H1 (cell line): ENCODE measurements around the gene SRP9. TPM values are rescaled to one million over a fixed set of nuclear protein-coding genes. Genes with fewer than 3 reads are reported as not detected.

Experiments used
- CTCF ChIA-PET: fragments of 300-600 bp; sonication (Branson Sonifier 250); formaldehyde crosslinking; loops from one replicate; lab custom pipeline; 2021; ENCODE audit not compliant: partially characterized antibody; lab: Charles Lee
- POLR2A ChIA-PET: fragments of 300-600 bp; sonication (Branson Sonifier 250); formaldehyde crosslinking; loops from one replicate; lab custom pipeline; 2021; ENCODE audit warnings: inconsistent platforms; ENCODE audit not compliant: partially characterized antibody; lab: Charles Lee
- DNase-seq, 2 experiments: peaks; one replicate each; pipeline versions ENCODE4 v3.0.0 to v3.0.0-alpha.2; 2010 to 2022; ENCODE audit warnings: low spot score in 2 of 2, low read depth in 1 of 2, mixed read lengths in 1 of 2
- FAIRE-seq: peaks from 2 replicates; lab custom pipeline; 2011; peaks lifted over from hg19 to GRCh38; lab: Jason Lieb, UNC
- H2AFZ ChIP-seq: 2 replicates; pipeline ENCODE4 v1.8.1; 2012; ENCODE audit warnings: low read length, inconsistent platforms
- H2AK5ac ChIP-seq: 2 replicates; pipeline ENCODE4 v1.6.1; 2013; ENCODE audit warnings: low read depth, low read length
- H2BK120ac ChIP-seq: replicated peaks from 2 replicates; pipeline ENCODE3; 2013; ENCODE audit warnings: low read depth, low read length, inconsistent platforms
- H2BK12ac ChIP-seq: 2 replicates; pipeline ENCODE4 v1.6.1; 2013; ENCODE audit warnings: low read depth, low read length
- H2BK15ac ChIP-seq: 2 replicates; pipeline ENCODE4 v1.6.1; 2013; ENCODE audit warnings: low read length
- H2BK20ac ChIP-seq: 2 replicates; pipeline ENCODE4 v1.6.1; 2013; ENCODE audit warnings: low read length
- H2BK5ac ChIP-seq: 2 replicates; pipeline ENCODE4 v1.6.1; 2013; ENCODE audit warnings: low read depth, low read length
- H3K14ac ChIP-seq: 2 replicates; pipeline ENCODE4 v1.6.1; 2013; ENCODE audit warnings: inconsistent platforms; ENCODE audit not compliant: insufficient read length
- H3K18ac ChIP-seq: 2 replicates; pipeline ENCODE4 v1.6.1; 2013; ENCODE audit warnings: low read length; ENCODE audit errors: extremely low read depth
- H3K23ac ChIP-seq: 2 replicates; pipeline ENCODE4 v1.6.1; 2013; ENCODE audit warnings: inconsistent platforms; ENCODE audit not compliant: insufficient read length
- H3K23me2 ChIP-seq: 2 replicates; pipeline ENCODE4 v1.6.1; 2013; ENCODE audit warnings: low read depth, low read length
- H3K27ac ChIP-seq: 2 replicates; pipeline ENCODE4 v1.6.1; 2011; ENCODE audit warnings: low read depth, low read length, inconsistent platforms
- H3K27me3 ChIP-seq, 4 experiments: replicated peaks in 1 of 4; 1 replicate in 1 of 4; 2 replicates in 3 of 4; pipeline versions ENCODE4 v1.6.1 to v1.8.1; 2011 to 2013; ENCODE audit warnings: low read length in 3 of 4, mild to moderate bottlenecking in 3 of 4, inconsistent platforms in 2 of 4, mixed read lengths in 2 of 4, moderate library complexity in 1 of 4; ENCODE audit not compliant: control insufficient read depth in 3 of 4, insufficient read depth in 3 of 4; ENCODE audit errors: extremely low read depth in 1 of 4
- H3K36me3 ChIP-seq, 4 experiments: 2 replicates each; pipeline versions ENCODE4 v1.6.1 to v1.8.1; 2011 to 2013; ENCODE audit warnings: mild to moderate bottlenecking in 4 of 4, low read length in 3 of 4, moderate library complexity in 2 of 4, control low read depth in 1 of 4, inconsistent platforms in 1 of 4; ENCODE audit not compliant: insufficient read depth in 4 of 4, control insufficient read depth in 2 of 4
- H3K4ac ChIP-seq: replicated peaks from 2 replicates; pipeline ENCODE3; 2013; ENCODE audit warnings: low read length, low read depth, mixed read lengths, inconsistent platforms; ENCODE audit not compliant: insufficient read length
- H3K4me1 ChIP-seq, 4 experiments: replicated peaks in 1 of 4; 1 replicate in 1 of 4; 2 replicates in 3 of 4; pipeline versions ENCODE4 v1.6.1 to v1.8.1; 2011 to 2013; ENCODE audit warnings: low read length in 3 of 4, inconsistent platforms in 2 of 4, mixed read lengths in 1 of 4; ENCODE audit not compliant: insufficient read depth in 4 of 4, control insufficient read depth in 3 of 4
- H3K4me2 ChIP-seq, 2 experiments: 2 replicates each; pipeline versions ENCODE4 v1.6.1 to v1.8.1; 2011 to 2013; ENCODE audit warnings: low read depth in 2 of 2, low read length in 2 of 2, control low read depth in 1 of 2, inconsistent platforms in 1 of 2, mild to moderate bottlenecking in 1 of 2; ENCODE audit not compliant: insufficient read depth in 1 of 2
- H3K4me3 ChIP-seq, 4 experiments: fragments of 200-600, 300-600 bp in 1 of 4; sonication (generic), shearing (Covaris generic), sonication (Bioruptor Twin) in 1 of 4; 2 replicates each; pipeline versions ENCODE4 v1.5.1 to v1.8.1; 2011 to 2016; ENCODE audit warnings: low read length in 4 of 4, low read depth in 3 of 4, control low read depth in 2 of 4, inconsistent platforms in 2 of 4, mild to moderate bottlenecking in 2 of 4, mixed read lengths in 1 of 4, moderate library complexity in 1 of 4; ENCODE audit not compliant: insufficient read depth in 2 of 4; ENCODE audit errors: extremely low read depth in 1 of 4
- H3K56ac ChIP-seq: replicated peaks from 2 replicates; pipeline ENCODE3; 2013; ENCODE audit warnings: low read depth, mild to moderate bottlenecking, mixed read lengths, low read length, inconsistent platforms; ENCODE audit not compliant: insufficient read length
- H3K79me1 ChIP-seq: 2 replicates; pipeline ENCODE4 v1.6.1; 2013; ENCODE audit warnings: low read depth, low read length, control low read depth
- H3K79me2 ChIP-seq, 2 experiments: 2 replicates each; pipeline versions ENCODE4 v1.6.1 to v1.8.1; 2012 to 2013; ENCODE audit warnings: low read length in 2 of 2, mild to moderate bottlenecking in 2 of 2, inconsistent platforms in 1 of 2; ENCODE audit not compliant: insufficient read depth in 2 of 2, control insufficient read depth in 1 of 2
- H3K9ac ChIP-seq, 4 experiments: replicated peaks in 1 of 4; 1 replicate in 1 of 4; 2 replicates in 3 of 4; pipeline versions ENCODE4 v1.6.1 to v1.8.1; 2011 to 2013; ENCODE audit warnings: low read depth in 3 of 4, low read length in 3 of 4, control low read depth in 2 of 4, mild to moderate bottlenecking in 2 of 4, moderate library complexity in 2 of 4, inconsistent platforms in 1 of 4; ENCODE audit errors: extremely low read depth in 1 of 4
- H3K9me3 ChIP-seq, 2 experiments: 2 replicates each; pipeline versions ENCODE4 v1.6.1 to v1.8.1; 2012 to 2013; ENCODE audit warnings: mild to moderate bottlenecking in 2 of 2, moderate library complexity in 2 of 2, control low read depth in 1 of 2, inconsistent platforms in 1 of 2, low read depth in 1 of 2, low read length in 1 of 2, mixed read lengths in 1 of 2; ENCODE audit not compliant: insufficient read depth in 2 of 2
- H4K20me1 ChIP-seq, 2 experiments: replicated peaks in 1 of 2; 2 replicates each; pipeline versions ENCODE3 to v1.8.1; 2011 to 2013; ENCODE audit warnings: inconsistent platforms in 2 of 2, low read length in 2 of 2, mild to moderate bottlenecking in 1 of 2; ENCODE audit not compliant: insufficient read depth in 2 of 2, control insufficient read depth in 1 of 2
- H4K5ac ChIP-seq: 2 replicates; pipeline ENCODE4 v1.6.1; 2013; ENCODE audit warnings: low read length, low read depth, mixed read lengths, inconsistent platforms; ENCODE audit not compliant: insufficient read length
- H4K8ac ChIP-seq: 2 replicates; pipeline ENCODE4 v1.8.0; 2013; ENCODE audit warnings: mild to moderate bottlenecking, moderate library complexity, low read length, inconsistent platforms; ENCODE audit not compliant: insufficient read depth; ENCODE audit errors: extremely low read depth
- H4K91ac ChIP-seq: replicated peaks from 2 replicates; pipeline ENCODE3; 2013; ENCODE audit warnings: low read length, mixed read lengths, inconsistent platforms; ENCODE audit not compliant: insufficient read length
- CEBPB ChIP-seq: IDR thresholded peaks from 2 replicates; pipeline ENCODE4 v1.6.1; 2012; ENCODE audit warnings: low read depth, low read length
- EGR1 ChIP-seq: IDR thresholded peaks from 2 replicates; pipeline ENCODE4 v1.6.1; 2011; ENCODE audit warnings: low read depth, low read length, borderline replicate concordance
- EZH2 ChIP-seq: fragments of 200-600 bp; sonication (generic); IDR thresholded peaks from 2 replicates; pipeline ENCODE4 v1.7.1; 2012; ENCODE audit warnings: low read depth, mild to moderate bottlenecking, moderate library complexity, low read length, inconsistent platforms; ENCODE audit not compliant: severe bottlenecking
- GABPA ChIP-seq: IDR thresholded peaks from 2 replicates; pipeline ENCODE4 v1.6.1; 2011; ENCODE audit warnings: mild to moderate bottlenecking, low read length, moderate library complexity, borderline replicate concordance; ENCODE audit not compliant: insufficient read depth
- MAFK ChIP-seq: IDR thresholded peaks from 2 replicates; pipeline ENCODE4 v1.6.1; 2012; ENCODE audit warnings: low read depth, mild to moderate bottlenecking, improper control_type of control experiment, low read length
- RAD21 ChIP-seq, 2 experiments: IDR thresholded peaks in 1 of 2; conservative IDR thresholded peaks in 1 of 2; 2 replicates each; pipeline ENCODE4 v1.6.1; 2011; ENCODE audit warnings: low read depth in 2 of 2, low read length in 2 of 2, improper control_type of control experiment in 1 of 2, inconsistent platforms in 1 of 2, mild to moderate bottlenecking in 1 of 2, moderate library complexity in 1 of 2
- RBBP5 ChIP-seq: IDR thresholded peaks from 2 replicates; pipeline ENCODE4 v1.7.1; 2012; ENCODE audit warnings: low read depth, mild to moderate bottlenecking, inconsistent platforms, low read length, moderate library complexity, borderline replicate concordance
- SIRT6 ChIP-seq: IDR thresholded peaks from one replicate; pipeline ENCODE4 v1.7.1; 2012; ENCODE audit warnings: low read length, inconsistent platforms
- SIX5 ChIP-seq: IDR thresholded peaks from 2 replicates; pipeline ENCODE4 v1.6.1; 2011; ENCODE audit warnings: mild to moderate bottlenecking, low read depth, low read length
- TAF7 ChIP-seq: optimal IDR thresholded peaks from 2 replicates; pipeline ENCODE3; 2011; ENCODE audit warnings: low read depth, mild to moderate bottlenecking, inconsistent platforms, low read length, moderate library complexity, borderline replicate concordance
- WGBS, 2 experiments: shearing (Covaris generic) in 1 of 2; methylation state at CpG; one replicate each; pipeline versions ENCODE4 v1.1.6 to v1.1.7; 2013 to 2015; ENCODE audit warnings: low lambda C conversion rate in 2 of 2, mixed read lengths in 2 of 2, inconsistent platforms in 1 of 2, low coverage in 1 of 2, missing lambda C conversion rate in 1 of 2; ENCODE audit not compliant: insufficient replicate concordance in 2 of 2, insufficient coverage in 1 of 2, insufficient read length in 1 of 2; ENCODE audit errors: extremely low coverage in 1 of 2, missing lambda C conversion rate in 1 of 2; 5-methylcytosine and 5-hydroxymethylcytosine counted together
- polyA plus RNA-seq, 7 experiments: library from polyadenylated mRNA; depleted of rRNA in 3 of 7; stranded (reverse) in 5 of 7; unstranded in 2 of 7; fragments of >200 nt in 5 of 7; fragments of 200-250 nt in 2 of 7; gene quantifications; 1 replicate in 5 of 7; 2 replicates in 1 of 7; 4 replicates in 1 of 7; pipeline versions ENCODE4 v1.2.1 to v1.2.3, GENCODE V29; 2011 to 2013; ENCODE audit warnings: missing spikeins in 2 of 7, mixed read lengths in 2 of 7
- total RNA-seq: library from RNA; stranded (reverse); fragmentation: NEBNext Ultra II Directional; extraction: Animal tissue kit (Norgen Biotek cat#: 25700); gene quantifications from 2 replicates; pipeline ENCODE4 v1.2.1, GENCODE V29; 2021

Gene SRP9
- total and polyA plus RNA-seq, 2 of the 8 experiments (the other 6 are each of a cell fraction or from before 2014, with no cell fraction given): 446 to 572 TPM

GRCh38 chr1:225816643-225817538, 39.3 kb downstream of the SRP9 start:
- Histone ChIP-seq H3K23ac (no peak overlapping the region), H3K27ac (peak overlapping the region; percentile 40; the same call in 1 of the 2 replicates), H3K79me1 (peaks cover 13% of the 10 kb centered on the region), H4K8ac (peak overlapping the region; percentile 28; the same call in 1 of the 2 replicates), H3K4me1 (peaks cover 14 to 36% (median 25%) of the 10 kb centered on the region in 4 experiments), H4K5ac (peak overlapping the region; percentile 69), H4K20me1 (peaks cover 0 to 1% of the 10 kb centered on the region in 2 experiments), H2BK20ac (peak overlapping the region; percentile 92), H4K91ac (peak overlapping the region; percentile 99), H2BK12ac (peak overlapping the region; percentile 93), H3K9ac (peak overlapping the region in 3 of 4 experiments; percentile 14 to 37 (median 32); a peak in 5 of 7 replicates), H3K18ac (peak overlapping the region; percentile 64), H2AFZ (no peak overlapping the region), H3K9me3 (no peaks in the 10 kb centered on the region), H2BK120ac (peak overlapping the region; percentile 61), H3K14ac (no peak overlapping the region), H3K27me3 (no peaks in the 10 kb centered on the region), H3K23me2 (no peaks in the 10 kb centered on the region), H3K56ac (peak overlapping the region; percentile 43), H2BK5ac (peak overlapping the region; percentile 95), H2AK5ac (peak overlapping the region; percentile 91; the same call in 1 of the 2 replicates), H3K79me2 (peaks cover 0 to 27% of the 10 kb centered on the region in 2 experiments; a peak in 1 of 4 replicates), H3K4me2 (peak overlapping the region; percentile 21 to 44; a peak in 3 of 4 replicates), H3K36me3 (no peaks in the 10 kb centered on the region), H3K4ac (peak overlapping the region; percentile 83), H3K4me3 (no peak overlapping the region), H2BK15ac (peak overlapping the region; percentile 65; the same call in 1 of the 2 replicates)
- no peak for FAIRE-seq
- no peak for DNase-seq
- ChIA-PET POLR2A (interaction anchor here (0.9 to 13.3 kb wide), 5 partner anchors 9 to 332 kb away, joined by 3 to 166 read pairs (median 4); partner anchors contain the start of gene SRP9), CTCF (interaction anchor here (0.6 to 2.0 kb wide), 9 partner anchors 7 to 310 kb away, joined by 3 to 8 read pairs (median 5); no protein-coding TSS in a partner anchor)
- 84% methylated on average over 14 of the region's 17 CpGs; no CpG with 5 or more reads in 1 of the 2 experiments for WGBS, 2 experiments
- no peak for TF ChIP-seq MAFK
- no peak for TF ChIP-seq CEBPB
- no peak for TF ChIP-seq RAD21 (IDR thresholded peaks at IDR 0.05 in 1 of 2, conservative IDR thresholded peaks at IDR 0.05 in 1 of 2; ENCODE audit: low read depth in 2 of 2, low read length in 2 of 2)
- no peak for TF ChIP-seq EZH2
- TF ChIP-seq EGR1: no peak
- TF ChIP-seq TAF7: no peak
- no peak for TF ChIP-seq SIRT6
- TF ChIP-seq SIX5: no peak
- TF ChIP-seq RBBP5: 0 out of 2 replicates have a peak, but pooled peaks have one; percentile 13
- 0 out of 2 replicates have a peak, but pooled peaks have one; percentile 2 for TF ChIP-seq GABPA
